Right lobe of liver (tissue), 6 donors: ENCODE data around the gene PFKFB4. TPM values are rescaled to one million over a fixed set of nuclear protein-coding genes. Genes with fewer than 3 reads are reported as not detected.

ENCODE experiments used
- ATAC-seq, 4 donors: fragments of 200-7000 bp; cut with Tn5 transposase; one replicate each; pipeline ENCODE4 v1.9.1; 2020; ENCODE audit warnings: mild to moderate bottlenecking in 4 of 4, moderate library complexity in 4 of 4
- DNase-seq, 3 donors: peaks; one replicate each; pipeline ENCODE4 v3.0.0-alpha.2; 2020
- H3K27ac ChIP-seq, 3 donors: fragments of 200-600 bp; one replicate each; pipeline ENCODE4 v1.8.0; 2022
- H3K27me3 ChIP-seq, 2 donors: fragments of 200-600 bp; one replicate each; pipeline ENCODE4 v1.8.0; 2022
- H3K36me3 ChIP-seq, 4 donors: fragments of 200-600 bp; sonication (generic) in 1 of 4; one replicate each; pipeline versions ENCODE4 v1.5.1 to v1.8.0; 2017 to 2022; ENCODE audit warnings: control low read depth in 1 of 4
- H3K4me1 ChIP-seq, 4 donors: fragments of 200-600 bp; sonication (generic) in 1 of 4; one replicate each; pipeline versions ENCODE4 v1.5.1 to v1.8.0; 2017 to 2022; ENCODE audit warnings: control low read depth in 1 of 4
- H3K4me3 ChIP-seq, 3 donors: fragments of 200-600 bp; one replicate each; pipeline ENCODE4 v1.8.0; 2022
- H3K9me3 ChIP-seq, 4 donors: fragments of 200-600 bp; sonication (generic) in 1 of 4; one replicate each; pipeline versions ENCODE4 v1.5.1 to v1.8.0; 2017 to 2022; ENCODE audit warnings: control low read depth in 1 of 4
- CTCF ChIP-seq, 4 donors: fragments of 200-600 bp in 3 of 4; fragments of 450-650 bp in 1 of 4; IDR thresholded peaks; one replicate each; pipeline versions ENCODE4 v1.5.1 to v1.8.0; 2016 to 2022; ENCODE audit warnings: antibody characterized with exemption in 4 of 4, mild to moderate bottlenecking in 2 of 4
- POLR2A ChIP-seq: fragments of 450-650 bp; IDR thresholded peaks from one replicate; pipeline ENCODE4 v1.6.1; 2017; ENCODE audit warnings: antibody characterized with exemption, mild to moderate bottlenecking
- WGBS: methylation state at CpG from one replicate; pipeline ENCODE4 v1.1.6; 2018; ENCODE audit warnings: low coverage, low lambda C conversion rate; ENCODE audit not compliant: insufficient coverage; ENCODE audit errors: missing lambda C conversion rate; 5-methylcytosine and 5-hydroxymethylcytosine counted together
- intact Hi-C, 2 donors: fragments of 100-400 bp; cut with DNase I; formaldehyde crosslinking; loops; one replicate each; pipeline versions ENCODE4 v1.11.2 to v1.14.1; 2022
- total RNA-seq, 6 experiments: library from RNA; depleted of rRNA in 2 of 6; stranded (reverse); fragments of >200 nt in 2 of 6; fragmentation: NEBNext Ultra II Directional in 3 of 6; extraction: Animal tissue kit (Norgen Biotek cat#: 25700) in 3 of 6; gene quantifications; one replicate each; pipeline versions ENCODE4 v1.1.0 to v1.2.4, GENCODE V29; 2016 to 2023
- donor health status: DM: no; HTN: yes; CAD: no.
- donor health status: DM: no; HTN: no; CAD: no.
- donor health status: DM: no; HTN: no; CAD: no.
- donor health status: DM: no; HTN: yes; CAD: no.
- donor health status: DM: no; HTN: yes; CAD: no.

PFKFB4 gene
- total RNA-seq, 6 experiments from 2014 or later: 0.59 to 10.8 (median 1.4) TPM

- Histone ChIP-seq H3K27ac (no peak overlapping the region), H3K4me3 (no peak overlapping the region)
- intact Hi-C loops: no loop called here
These were observed 37.9 kb upstream of the PFKFB4 start for GRCh38 chr3:48594417-48595049.

GRCh38 chr3:48593337-48593736 lies 36.7 kb upstream of the PFKFB4 start:
- Histone ChIP-seq H3K9me3 (no peaks in the 10 kb centered on the region), H3K4me1 (no peaks in the 10 kb centered on the region), H3K4me3 (no peak overlapping the region), H3K36me3 (peaks cover 0 to 2% (median 0%) of the 10 kb centered on the region in 4 donors), H3K27ac (no peak overlapping the region), H3K27me3 (no peaks in the 10 kb centered on the region)
- intact Hi-C loops: no loop called here
- no peak for ATAC-seq
- 100% methylated on average over 2 of the region's 9 CpGs for WGBS
- DNase-seq: no peak
- TF ChIP-seq POLR2A (no peak), CTCF (IDR thresholded peaks at IDR 0.05) (no peak)

More at GRCh38 chr3:48594417-48595049, 37.9 kb upstream of the PFKFB4 start:
- Histone ChIP-seq H3K36me3 (peaks cover 0 to 13% (median 4%) of the 10 kb centered on the region in 4 donors), H3K9me3 (no peaks in the 10 kb centered on the region), H3K27me3 (no peaks in the 10 kb centered on the region), H3K4me1 (no peaks in the 10 kb centered on the region)
- WGBS: 40% methylated on average over 17 of the region's 39 CpGs
- TF ChIP-seq CTCF (IDR thresholded peaks at IDR 0.05) (no peak), POLR2A (no peak)
- no peak for DNase-seq
- no peak for ATAC-seq

- Histone ChIP-seq H3K27me3 (no peaks in the 10 kb centered on the region), H3K9me3 (no peaks in the 10 kb centered on the region), H3K4me1 (no peaks in the 10 kb centered on the region), H3K36me3 (no peaks in the 10 kb centered on the region), H3K27ac (no peak overlapping the region), H3K4me3 (no peak overlapping the region)
- no peak for ATAC-seq
- no peak for DNase-seq
- intact Hi-C loops: no loop called here
- WGBS: 80% methylated on average over 1 of the region's 21 CpGs
- TF ChIP-seq POLR2A: no peak
- TF ChIP-seq CTCF (IDR thresholded peaks at IDR 0.05): no peak
These were observed 36.0 kb upstream of the PFKFB4 start for GRCh38 chr3:48592519-48593087.

- ATAC-seq (no peak), DNase-seq (no peak)
- intact Hi-C loops: no loop called here
- TF ChIP-seq CTCF (IDR thresholded peaks at IDR 0.05) (no peak), POLR2A (no peak)
- WGBS: 88% methylated on average over 5 of the region's 22 CpGs
- Histone ChIP-seq H3K4me1 (no peaks in the 10 kb centered on the region), H3K27ac (no peak overlapping the region), H3K36me3 (no peaks in the 10 kb centered on the region), H3K4me3 (no peak overlapping the region), H3K9me3 (no peaks in the 10 kb centered on the region), H3K27me3 (no peaks in the 10 kb centered on the region)
These were observed 35.4 kb upstream of the PFKFB4 start for GRCh38 chr3:48591886-48592518.
